GM12892 (cell line): Measurements from ENCODE around the gene BORCS6.

Source experiments
- DNase-seq: peaks from one replicate; pipeline ENCODE4 v3.0.0; 2011; ENCODE audit not compliant: insufficient read length
- FAIRE-seq: peaks from 2 replicates; lab custom pipeline; 2011; peaks lifted over from hg19 to GRCh38; lab: Jason Lieb, UNC
- POLR2A ChIP-seq: IDR thresholded peaks from 2 replicates; pipeline ENCODE4 v1.6.1; 2011; ENCODE audit warnings: low read depth, low read length, control low read depth
- POLR2AphosphoS5 ChIP-seq: IDR thresholded peaks from 2 replicates; pipeline ENCODE4 v1.6.1; 2011; ENCODE audit warnings: low read depth, low read length, control low read depth
- TAF1 ChIP-seq: IDR thresholded peaks from 2 replicates; pipeline ENCODE4 v1.6.1; 2011; ENCODE audit warnings: low read depth, mild to moderate bottlenecking, control low read depth, low read length, borderline replicate concordance

BORCS6 gene

GRCh38 chr17:8142887-8143580 is 46.9 kb downstream of the BORCS6 start:
- FAIRE-seq (no peak), DNase-seq (no peak)
- TF ChIP-seq TAF1 (no peak), POLR2AphosphoS5 (no peak), POLR2A (no peak)

GRCh38 chr17:8142158-8142886 is 47.7 kb downstream of the BORCS6 start:
- TF ChIP-seq POLR2AphosphoS5 = no peak; the same call in 1 of the 2 replicates
- TF ChIP-seq TAF1 = no peak
- no peak for TF ChIP-seq POLR2A
- no peak for FAIRE-seq
- DNase-seq = no peak

DNA sequence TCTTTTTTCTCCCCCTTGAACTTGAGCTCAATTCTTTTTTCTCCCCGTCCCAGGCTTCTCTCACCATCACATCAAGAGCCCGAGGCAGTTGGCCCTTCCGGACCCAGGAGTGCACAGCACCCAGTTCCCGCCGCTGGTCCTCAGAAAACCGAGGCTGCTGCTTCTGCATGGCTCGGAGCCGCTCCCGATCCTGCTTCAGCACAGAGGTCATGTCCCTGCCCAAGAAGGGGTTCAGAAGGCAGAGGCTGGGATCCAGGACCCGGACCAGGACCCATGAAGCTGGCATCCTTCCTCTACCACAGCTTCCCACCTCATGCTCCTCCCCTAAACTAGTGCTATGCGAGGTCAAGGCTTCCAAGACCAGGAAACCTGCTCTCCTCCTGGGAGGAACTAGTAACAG is 48.2 kb downstream of the BORCS6 start:
- TF ChIP-seq POLR2AphosphoS5 = no peak; the same call in 1 of the 2 replicates
- TF ChIP-seq POLR2A = no peak
- TF ChIP-seq TAF1 = no peak
- FAIRE-seq = no peak
- DNase-seq = no peak

- no peak for TF ChIP-seq POLR2AphosphoS5
- TF ChIP-seq POLR2A = no peak
- TF ChIP-seq TAF1 = no peak
- FAIRE-seq (no peak), DNase-seq (no peak)
Measured at GRCh38 chr17:8141045-8141444, 48.9 kb downstream of the BORCS6 start.

DNA sequence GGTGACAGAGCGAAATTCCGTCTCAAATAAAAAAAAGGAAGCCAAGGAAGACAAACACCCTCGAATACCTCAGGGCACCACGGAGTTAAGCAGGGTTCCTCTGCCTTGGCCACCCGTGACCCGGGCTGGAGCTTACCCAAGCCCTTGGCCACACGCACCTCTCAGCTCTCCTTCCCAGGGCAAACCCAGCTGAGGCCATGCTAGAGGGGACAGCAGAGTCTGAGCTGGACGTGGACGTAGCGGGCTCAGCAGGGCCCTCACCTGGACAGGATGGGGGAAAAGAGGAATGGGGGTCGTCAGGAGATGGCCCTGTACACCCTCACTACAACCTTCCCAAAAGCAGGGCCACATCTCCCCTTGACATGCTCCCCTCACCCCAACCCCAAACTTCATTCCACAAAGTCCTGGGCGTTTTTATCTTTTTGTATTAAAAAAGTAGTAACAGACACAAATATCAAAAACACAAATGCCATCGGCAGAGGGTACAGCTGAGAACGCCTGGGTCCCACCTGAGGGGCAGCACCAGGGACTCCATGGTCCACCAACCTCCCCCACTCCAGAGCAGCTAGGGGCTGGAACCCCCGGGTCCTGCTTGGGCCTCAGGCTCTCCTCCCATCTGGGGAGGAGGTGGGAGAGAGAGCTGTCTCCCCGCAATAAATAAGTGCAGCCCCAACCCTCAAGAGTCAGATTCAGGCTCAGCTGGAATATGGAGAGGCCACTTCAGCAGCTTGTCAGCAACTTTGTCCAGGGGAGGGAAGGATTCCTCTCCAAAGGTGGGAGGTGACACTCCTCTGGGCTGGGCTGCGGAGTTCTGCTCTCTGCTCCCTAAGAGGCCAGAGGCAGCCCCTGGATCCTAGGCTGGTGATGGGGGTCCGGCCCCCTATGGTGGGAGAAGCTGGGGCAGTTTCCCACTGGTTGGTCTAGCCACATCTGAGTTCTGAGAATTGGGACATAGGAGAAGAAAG is 49.6 kb downstream of the BORCS6 start:
- DNase-seq (no peak), FAIRE-seq (no peak)
- TF ChIP-seq POLR2A = no peak
- no peak for TF ChIP-seq POLR2AphosphoS5
- no peak for TF ChIP-seq TAF1

- FAIRE-seq (peak; percentile 94), DNase-seq (peak; percentile 80)
- TF ChIP-seq POLR2A (peak; percentile 40; the same call in 1 of the 2 replicates), TAF1 (0 out of 2 replicates have a peak, but pooled peaks have one; percentile 24), POLR2AphosphoS5 (no peak)
Measured at GRCh38 chr17:8138672-8139371, 51.2 kb downstream of the BORCS6 start.

GRCh38 chr17:8138374-8138671 is 51.7 kb downstream of the BORCS6 start:
- FAIRE-seq (no peak), DNase-seq (no peak)
- no peak for TF ChIP-seq POLR2AphosphoS5
- TF ChIP-seq TAF1 = no peak
- TF ChIP-seq POLR2A = no peak
